ENCODE results near the gene NPPB. TPM values are rescaled to one million over a fixed set of nuclear protein-coding genes. Genes with fewer than 3 reads are reported as not detected.

The NPPB gene
- total RNA-seq, 2 donors from 2014 or later, result not detected

DNA sequence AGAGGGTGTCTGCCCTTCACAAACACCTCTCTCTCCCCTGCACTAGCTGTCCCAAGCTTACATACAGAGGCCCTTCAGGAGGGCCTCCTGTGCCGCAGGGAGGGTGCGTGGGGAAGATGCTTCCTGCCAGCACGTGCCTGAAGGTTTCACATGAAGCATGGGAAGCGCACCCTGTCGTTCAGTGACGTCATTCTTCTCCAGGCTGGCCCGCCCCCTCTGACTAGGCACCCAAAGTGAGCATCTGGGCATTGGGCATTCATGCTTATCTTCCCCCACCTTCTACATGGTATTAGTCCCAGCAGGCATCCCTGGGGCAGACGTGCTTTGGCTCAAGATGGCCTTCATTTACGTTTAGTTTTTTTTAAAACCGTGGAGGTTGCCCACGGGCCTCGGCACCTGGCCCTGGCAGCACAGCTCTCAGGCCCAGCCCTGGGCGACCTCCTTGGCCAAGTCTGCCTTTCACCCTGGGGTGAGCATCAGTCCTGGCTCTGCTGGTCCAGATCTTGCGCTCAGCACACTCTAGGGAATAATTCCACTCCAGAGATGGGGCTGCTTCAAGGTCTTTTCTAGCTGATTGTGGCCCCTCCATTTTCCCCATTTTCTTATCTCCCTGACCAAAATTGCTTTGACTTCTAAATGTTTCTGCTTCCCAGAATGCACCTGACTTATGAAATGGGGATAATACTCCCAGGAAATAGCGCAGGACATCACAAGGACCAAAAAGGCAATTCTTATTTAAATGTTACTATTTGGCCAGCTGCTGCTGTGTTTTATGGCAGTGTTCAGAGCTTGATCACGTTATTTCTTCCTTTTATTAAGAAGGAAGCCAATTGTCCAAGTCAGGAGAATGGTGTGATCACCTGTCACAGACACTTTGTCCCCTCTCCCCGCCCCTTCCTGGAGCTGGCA, 17.2 kb downstream of the NPPB start:
- Histone ChIP-seq H3K4me3 (no peak overlapping the region), H3K27me3 (replicated peaks; ENCODE audit: insufficient read depth) (no peaks in the 10 kb centered on the region), H3K4me1 (replicated peaks) (no peaks in the 10 kb centered on the region), H3K36me3 (peaks cover 12 to 36% of the 10 kb centered on the region in 2 donors), H3K27ac (no peak overlapping the region), H3K9me3 (no peaks in the 10 kb centered on the region)
- TF ChIP-seq, protein P1, sequence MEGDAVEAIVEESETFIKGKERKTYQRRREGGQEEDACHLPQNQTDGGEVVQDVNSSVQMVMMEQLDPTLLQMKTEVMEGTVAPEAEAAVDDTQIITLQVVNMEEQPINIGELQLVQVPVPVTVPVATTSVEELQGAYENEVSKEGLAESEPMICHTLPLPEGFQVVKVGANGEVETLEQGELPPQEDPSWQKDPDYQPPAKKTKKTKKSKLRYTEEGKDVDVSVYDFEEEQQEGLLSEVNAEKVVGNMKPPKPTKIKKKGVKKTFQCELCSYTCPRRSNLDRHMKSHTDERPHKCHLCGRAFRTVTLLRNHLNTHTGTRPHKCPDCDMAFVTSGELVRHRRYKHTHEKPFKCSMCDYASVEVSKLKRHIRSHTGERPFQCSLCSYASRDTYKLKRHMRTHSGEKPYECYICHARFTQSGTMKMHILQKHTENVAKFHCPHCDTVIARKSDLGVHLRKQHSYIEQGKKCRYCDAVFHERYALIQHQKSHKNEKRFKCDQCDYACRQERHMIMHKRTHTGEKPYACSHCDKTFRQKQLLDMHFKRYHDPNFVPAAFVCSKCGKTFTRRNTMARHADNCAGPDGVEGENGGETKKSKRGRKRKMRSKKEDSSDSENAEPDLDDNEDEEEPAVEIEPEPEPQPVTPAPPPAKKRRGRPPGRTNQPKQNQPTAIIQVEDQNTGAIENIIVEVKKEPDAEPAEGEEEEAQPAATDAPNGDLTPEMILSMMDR (IDR thresholded peaks at IDR 0.05), result no peak
- no peak for TF ChIP-seq POLR2AphosphoS5 (IDR thresholded peaks at IDR 0.05)
- no peak for TF ChIP-seq POLR2A (IDR thresholded peaks at IDR 0.05)
- WGBS, result 72% methylated on average over 17 of the region's 17 CpGs
- no peak for DNase-seq (ENCODE audit: low spot score)
- intact Hi-C loops (cut with DNase I), result loop anchor here (5.0 kb wide), 1 partner anchor 126 kb away; no protein-coding TSS in a partner anchor

DNA sequence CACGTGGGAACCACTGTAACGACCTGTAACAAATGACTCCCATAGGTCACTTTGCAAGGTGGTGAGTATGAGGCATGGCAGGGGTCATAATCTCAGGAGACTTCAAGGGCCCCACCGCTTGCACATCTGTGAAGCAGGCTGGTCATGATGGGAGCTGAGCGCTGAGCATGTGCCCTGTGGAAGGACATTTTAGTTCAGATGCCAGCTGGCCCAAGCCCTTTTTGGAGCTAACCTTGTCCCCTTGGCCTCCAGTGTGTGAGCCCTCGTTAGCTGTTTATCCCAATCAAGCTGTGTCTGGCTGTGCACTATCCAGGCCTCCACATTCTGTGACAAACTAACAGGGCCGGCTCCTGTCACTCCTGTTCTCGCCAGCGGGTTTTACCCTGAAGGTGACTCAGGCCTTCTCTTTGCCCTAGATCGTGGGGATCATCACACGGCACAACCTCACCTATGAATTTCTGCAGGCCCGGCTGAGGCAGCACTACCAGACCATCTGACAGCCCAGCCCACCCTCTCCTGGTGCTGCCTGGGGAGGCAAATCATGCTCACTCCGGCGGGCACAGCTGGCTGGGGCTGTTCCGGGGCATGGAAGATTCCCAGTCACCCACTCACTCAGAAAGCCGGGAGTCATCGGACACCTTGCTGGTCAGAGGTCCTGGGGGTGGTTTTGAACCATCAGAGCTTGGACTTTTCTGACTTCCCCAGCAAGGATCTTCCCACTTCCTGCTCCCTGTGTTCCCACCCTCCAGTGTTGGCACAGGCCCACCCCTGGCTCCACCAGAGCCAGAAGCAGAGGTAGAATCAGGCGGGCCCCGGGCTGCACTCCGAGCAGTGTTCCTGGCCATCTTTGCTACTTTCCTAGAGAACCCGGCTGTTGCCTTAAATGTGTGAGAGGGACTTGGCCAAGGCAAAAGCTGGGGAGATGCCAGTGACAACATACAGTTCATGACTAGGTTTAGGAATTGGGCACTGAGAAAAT, 18.7 kb downstream of the NPPB start:
- H3K27ac ChIP-seq, result no peak overlapping the region
- no peaks in the 10 kb centered on the region for H3K4me1 ChIP-seq (replicated peaks)
- intact Hi-C loops (cut with DNase I), result loop anchor here (2.0 to 5.0 kb wide), 4 partner anchors 55 to 367 kb away; no protein-coding TSS in a partner anchor
- TF ChIP-seq, protein P1 (IDR thresholded peaks at IDR 0.05), result no peak
- no peak for TF ChIP-seq POLR2AphosphoS5 (IDR thresholded peaks at IDR 0.05)
- no peak for TF ChIP-seq POLR2A (IDR thresholded peaks at IDR 0.05)
- DNase-seq (ENCODE audit: low spot score), result no peak
- 87% methylated on average over 20 of the region's 20 CpGs for WGBS
- no peaks in the 10 kb centered on the region for H3K9me3 ChIP-seq
- H3K4me3 ChIP-seq, result no peak overlapping the region
- H3K27me3 ChIP-seq (replicated peaks; ENCODE audit: insufficient read depth), result no peaks in the 10 kb centered on the region
- peaks cover 24 to 48% of the 10 kb centered on the region in 2 donors for H3K36me3 ChIP-seq

DNA sequence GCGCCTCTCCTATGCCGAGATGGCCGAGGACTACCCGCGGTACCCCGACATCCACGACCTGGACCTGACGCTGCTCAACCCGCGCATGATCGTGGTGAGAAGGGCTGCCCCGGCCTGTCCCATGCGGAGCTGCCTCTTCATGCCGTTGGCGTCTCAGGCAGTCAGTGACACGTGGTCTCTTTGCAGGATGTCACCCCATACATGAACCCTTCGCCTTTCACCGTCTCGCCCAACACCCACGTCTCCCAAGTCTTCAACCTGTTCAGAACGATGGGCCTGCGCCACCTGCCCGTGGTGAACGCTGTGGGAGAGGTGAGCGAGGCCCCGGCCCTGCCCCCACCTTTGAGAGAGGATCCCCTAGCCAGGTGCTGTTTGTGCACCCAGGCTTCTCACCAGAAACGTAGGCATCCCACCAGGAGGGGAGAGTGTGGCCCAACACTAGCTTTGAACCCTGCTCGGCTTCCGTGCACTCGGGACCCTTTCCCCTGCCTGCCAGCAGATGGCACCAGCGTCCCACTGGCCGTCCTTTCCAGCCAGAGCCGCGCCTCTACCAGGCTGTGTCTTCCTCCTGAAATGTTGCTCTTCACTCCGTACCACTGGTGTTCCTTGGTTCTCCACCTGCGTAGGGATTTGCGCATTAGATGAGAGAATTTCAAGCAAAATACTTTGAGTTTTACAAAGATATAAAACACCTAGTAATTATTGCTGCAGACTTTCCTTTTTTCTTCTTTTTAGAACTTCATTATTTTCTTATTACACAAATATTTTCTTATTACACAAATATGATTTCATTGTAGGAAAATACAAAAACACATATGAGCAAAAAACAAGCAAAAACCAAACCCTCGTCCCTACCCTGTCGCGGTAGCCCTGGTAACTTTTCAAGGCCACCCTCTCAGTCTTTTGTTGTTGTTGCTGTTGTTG, 20.1 kb downstream of the NPPB start:
- H3K36me3 ChIP-seq, result peaks cover 24 to 58% of the 10 kb centered on the region in 2 donors
- no peak overlapping the region for H3K4me3 ChIP-seq
- TF ChIP-seq, protein P1 (IDR thresholded peaks at IDR 0.05), result peak; percentile 83 to 96 (median 88)
- TF ChIP-seq POLR2A (IDR thresholded peaks at IDR 0.05) (no peak), POLR2AphosphoS5 (IDR thresholded peaks at IDR 0.05) (peak; percentile 35)
- WGBS, result 63% methylated on average over 40 of the region's 40 CpGs
- H3K27me3 ChIP-seq (replicated peaks; ENCODE audit: insufficient read depth), result no peaks in the 10 kb centered on the region
- peak; percentile 56 for DNase-seq (ENCODE audit: low spot score)
- intact Hi-C loops (cut with DNase I), result loop anchor here (2.0 to 5.0 kb wide), 3 partner anchors 56 to 369 kb away; no protein-coding TSS in a partner anchor
- no peaks in the 10 kb centered on the region for H3K4me1 ChIP-seq (replicated peaks)
- H3K9me3 ChIP-seq, result no peaks in the 10 kb centered on the region
- H3K27ac ChIP-seq, result no peak overlapping the region

- intact Hi-C loops (cut with DNase I), result loop anchor here (2.0 to 5.0 kb wide), 3 partner anchors 57 to 369 kb away; no protein-coding TSS in a partner anchor
- peaks cover 24 to 63% of the 10 kb centered on the region in 2 donors for H3K36me3 ChIP-seq
- H3K4me1 ChIP-seq (replicated peaks), result no peaks in the 10 kb centered on the region
- no peaks in the 10 kb centered on the region for H3K9me3 ChIP-seq
- H3K27me3 ChIP-seq (replicated peaks; ENCODE audit: insufficient read depth), result no peaks in the 10 kb centered on the region
- TF ChIP-seq, protein P1 (IDR thresholded peaks at IDR 0.05), result no peak
- TF ChIP-seq POLR2A (IDR thresholded peaks at IDR 0.05), result no peak
- TF ChIP-seq POLR2AphosphoS5 (IDR thresholded peaks at IDR 0.05), result no peak
- no peak overlapping the region for H3K4me3 ChIP-seq
- no peak for DNase-seq (ENCODE audit: low spot score)
- no peak overlapping the region for H3K27ac ChIP-seq
- WGBS, result 82% methylated on average over 11 of the region's 11 CpGs
Measured at GRCh38 chr1:11837767-11838348, 20.9 kb downstream of the NPPB start.

All from prostate gland (tissue), 2 donors.